GM21528 (cell line): ENCODE measurements around the gene FRAT2.
A peak's percentile ranks its signal among the peaks of the same experiment; 100 is the strongest.

Experiments
- ATAC-seq: cut with Tn5 transposase; IDR thresholded peaks from one replicate; pipeline ENCODE4 v1.9.1; 2021; ENCODE audit warnings: mild to moderate bottlenecking, moderate library complexity; ENCODE audit not compliant: unreplicated experiment, low FRiP score

Gene FRAT2, protein sequence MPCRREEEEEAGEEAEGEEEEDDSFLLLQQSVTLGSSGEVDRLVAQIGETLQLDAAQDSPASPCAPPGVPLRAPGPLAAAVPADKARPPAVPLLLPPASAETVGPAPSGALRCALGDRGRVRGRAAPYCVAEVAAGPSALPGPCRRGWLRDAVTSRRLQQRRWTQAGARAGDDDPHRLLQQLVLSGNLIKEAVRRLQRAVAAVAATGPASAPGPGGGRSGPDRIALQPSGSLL

DNA sequence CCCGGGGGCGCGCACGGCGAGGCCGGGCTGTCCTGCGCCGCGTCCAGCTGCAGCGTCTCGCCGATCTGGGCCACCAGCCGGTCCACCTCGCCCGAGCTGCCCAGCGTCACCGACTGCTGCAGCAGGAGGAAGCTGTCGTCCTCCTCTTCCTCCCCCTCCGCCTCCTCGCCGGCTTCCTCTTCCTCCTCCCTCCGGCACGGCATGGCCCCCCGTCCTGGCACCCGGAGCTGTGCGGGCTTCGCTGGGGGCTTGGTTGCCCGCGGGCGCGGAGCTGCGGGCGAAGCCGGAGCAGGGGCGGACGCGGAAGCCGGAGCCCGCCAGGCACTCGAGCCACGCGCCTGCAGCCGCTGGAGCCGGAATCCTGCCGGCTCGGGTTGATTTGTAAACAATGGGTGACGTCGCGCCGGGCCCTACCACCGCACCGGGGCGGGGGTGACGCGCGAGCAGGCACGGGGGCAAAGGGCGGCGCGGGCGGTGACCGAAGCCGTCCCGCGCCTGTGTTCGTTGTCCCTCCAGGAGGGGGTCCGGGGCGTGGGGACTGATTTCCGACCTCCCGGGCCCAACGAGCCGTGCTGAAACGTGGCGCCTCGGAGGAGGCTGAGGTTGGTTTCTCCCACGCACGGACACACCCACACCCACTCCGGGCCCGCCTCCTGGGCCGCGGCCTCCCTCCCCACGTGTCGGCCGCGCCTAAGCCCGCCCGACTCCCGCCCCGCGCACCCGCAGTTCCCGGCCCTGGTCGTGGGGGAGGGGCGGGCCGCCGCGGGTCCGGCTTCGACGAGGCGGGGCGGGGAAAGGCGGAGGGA lies at the start of gene FRAT2:
Gene FRAT2 (minus strand): TSS at position 360 of the 806 bp plus-strand sequence. CDS start 157 bp downstream, at position 203.
- ATAC-seq = peak; percentile 84

DNA sequence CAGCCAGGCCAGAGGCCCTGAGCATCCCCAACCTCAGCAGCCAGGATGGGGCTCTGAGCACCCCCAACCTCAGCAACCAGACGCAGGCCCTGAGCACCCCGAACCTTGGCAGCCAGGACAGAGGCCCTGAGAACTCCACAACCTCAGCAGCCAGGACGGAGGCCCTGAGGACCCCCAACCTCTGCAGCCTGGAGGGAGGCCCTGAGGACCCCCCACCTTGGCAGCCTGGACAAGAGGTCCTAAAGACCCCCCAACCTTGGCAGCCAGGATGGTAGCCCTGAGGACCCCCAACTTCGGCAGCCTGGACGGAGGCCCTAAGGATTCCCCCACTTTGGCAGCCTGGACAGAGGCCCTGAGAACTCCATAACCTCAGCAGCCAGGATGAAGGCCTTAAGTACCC lies 49.6 kb upstream of the FRAT2 start:
- no peak for ATAC-seq

DNA sequence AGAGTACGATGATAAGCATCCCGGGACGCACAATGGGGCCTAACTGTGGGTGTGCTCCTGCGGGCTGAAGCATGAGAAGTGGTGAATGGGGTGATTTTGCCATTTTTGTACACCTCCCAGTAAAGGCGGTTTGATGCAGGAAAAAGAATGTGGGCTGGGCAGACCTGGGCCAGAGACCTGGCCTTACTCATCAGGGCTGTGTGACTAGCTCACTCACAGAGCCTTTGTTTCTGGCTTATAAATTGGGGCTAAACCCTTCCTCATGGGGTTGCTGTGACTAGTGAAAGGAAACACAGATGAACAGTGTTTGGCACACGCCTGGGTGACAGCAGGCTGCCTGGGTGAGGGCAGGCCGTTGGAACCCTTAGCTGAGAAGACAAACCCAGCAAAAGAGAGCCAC lies 48.6 kb upstream of the FRAT2 start:
- no peak for ATAC-seq

GRCh38 chr10:97381626-97382025 lies 47.1 kb upstream of the FRAT2 start:
- ATAC-seq = no peak

- ATAC-seq = no peak
Observed at GRCh38 chr10:97380516-97380915, 46.0 kb upstream of the FRAT2 start.

DNA sequence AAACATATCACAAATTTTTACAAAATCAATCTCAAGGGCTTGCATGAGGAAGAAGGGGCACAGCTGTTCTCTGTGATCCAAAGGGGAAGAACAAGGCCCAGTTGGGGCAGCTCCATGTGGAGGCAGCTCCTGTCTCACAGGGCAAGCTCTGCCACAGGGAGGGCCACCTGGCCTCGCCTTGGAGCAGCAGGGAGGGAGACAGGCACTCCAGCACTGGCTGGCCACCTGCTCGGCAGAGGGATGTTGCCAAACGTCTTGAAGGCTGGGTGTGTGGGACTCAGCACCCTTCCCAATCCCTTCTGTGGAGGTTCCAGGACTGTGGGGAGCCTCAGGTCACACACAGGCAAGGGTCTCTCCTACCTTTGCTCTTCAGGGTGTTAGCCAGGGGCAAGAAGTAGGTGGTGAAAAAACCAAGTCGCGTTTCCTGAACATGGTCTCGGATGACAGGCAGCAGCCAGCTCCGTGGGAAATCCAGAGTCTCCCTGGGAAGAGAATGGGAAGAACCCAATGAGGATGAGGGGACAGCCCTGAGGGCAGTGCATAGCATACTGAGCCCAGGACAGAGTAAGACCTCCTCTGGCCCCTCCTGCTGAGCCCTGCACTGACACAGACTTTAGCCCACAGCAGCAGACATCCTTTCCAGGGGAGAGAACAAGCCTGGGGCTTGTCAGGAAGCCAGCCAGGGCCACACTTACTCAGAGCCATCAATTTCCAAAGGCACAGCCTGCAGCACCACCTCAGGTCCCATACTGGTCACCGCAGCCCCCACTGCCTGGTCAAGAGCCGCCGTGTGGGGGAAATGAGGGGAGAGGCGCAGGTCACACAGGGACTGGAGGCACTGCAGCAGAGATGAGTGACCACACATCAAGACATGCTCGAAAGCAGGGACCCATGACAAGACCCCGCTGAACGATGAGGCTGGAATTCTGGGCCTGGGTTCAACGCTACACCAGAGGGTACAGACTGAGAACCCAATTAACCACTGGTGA lies 44.7 kb upstream of the FRAT2 start:
- no peak for ATAC-seq

DNA sequence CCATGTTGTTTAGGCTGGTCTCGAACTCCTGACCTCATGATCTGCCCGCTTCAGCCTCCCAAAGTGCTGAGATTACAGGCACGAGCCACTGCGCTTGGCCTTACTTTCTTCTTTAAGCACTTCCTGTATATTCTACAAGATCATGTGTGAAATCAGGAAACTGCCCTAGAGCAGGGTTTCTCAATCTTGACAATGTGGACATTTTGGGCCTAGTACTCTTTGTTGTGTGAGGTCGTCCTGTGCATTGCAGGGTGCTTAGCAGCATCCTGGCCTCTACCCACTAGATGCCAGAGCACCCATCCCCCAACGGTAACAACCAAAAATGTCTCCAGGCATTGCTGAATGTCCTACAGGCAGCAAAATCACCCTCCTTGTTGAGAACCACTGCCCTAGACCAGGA lies 41.9 kb upstream of the FRAT2 start:
- no peak for ATAC-seq

- ATAC-seq = no peak
Observed at GRCh38 chr10:97373456-97373855, 38.9 kb upstream of the FRAT2 start.

GRCh38 chr10:97372233-97372875 lies 37.8 kb upstream of the FRAT2 start:
- no peak for ATAC-seq

DNA sequence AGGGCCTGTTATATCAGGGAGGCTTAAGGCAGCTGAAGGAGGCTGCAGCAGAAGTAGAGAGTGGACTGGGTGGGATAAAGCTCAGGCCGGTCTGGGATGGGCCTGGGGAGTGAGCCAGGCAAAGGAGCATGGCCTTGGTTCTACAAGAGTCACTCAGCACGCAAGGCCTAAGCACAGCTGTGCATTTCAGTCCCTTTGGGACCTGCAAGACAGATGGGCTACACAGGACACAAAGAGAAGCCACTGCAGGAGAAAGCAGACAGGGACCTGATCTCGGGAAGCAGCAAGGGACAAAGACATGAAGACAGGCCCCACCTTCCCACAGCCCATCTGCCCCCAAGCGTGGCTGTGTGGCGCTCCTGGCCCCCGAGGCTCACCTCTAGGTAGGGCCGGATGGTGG lies 37.2 kb upstream of the FRAT2 start:
- ATAC-seq = no peak

GRCh38 chr10:97367126-97367649 lies 32.7 kb upstream of the FRAT2 start:
- no peak for ATAC-seq

GRCh38 chr10:97366572-97366971 lies 32.0 kb upstream of the FRAT2 start:
- ATAC-seq = no peak

DNA sequence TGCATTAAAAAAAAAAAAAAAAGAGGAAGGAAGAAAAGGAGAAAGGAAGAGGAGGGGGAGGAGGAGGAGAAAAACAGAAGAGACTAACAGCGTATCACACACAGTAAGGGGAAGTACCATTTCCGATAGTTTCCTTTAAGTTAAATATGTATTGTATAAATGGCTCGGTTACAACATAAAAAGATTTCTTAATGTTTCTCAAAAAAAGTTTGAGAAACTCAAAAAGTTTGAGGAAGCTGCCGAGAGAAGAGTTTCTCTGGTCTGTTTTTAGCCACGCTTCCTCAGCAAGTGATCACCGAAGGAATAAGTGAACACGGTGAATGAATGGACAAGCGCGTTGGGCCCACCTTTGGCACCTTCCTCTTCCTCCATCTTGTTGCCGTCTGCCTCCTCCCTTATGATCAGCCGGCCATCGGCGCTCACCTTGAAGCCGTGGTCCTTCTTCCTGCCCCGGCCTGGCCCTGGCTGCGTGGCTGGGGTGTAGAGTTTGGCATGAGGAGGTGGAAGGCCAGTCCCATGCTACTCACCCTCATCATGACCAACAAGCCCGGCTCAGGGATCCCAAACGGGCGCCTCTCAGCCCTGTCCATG lies 31.3 kb upstream of the FRAT2 start:
- ATAC-seq = no peak

DNA sequence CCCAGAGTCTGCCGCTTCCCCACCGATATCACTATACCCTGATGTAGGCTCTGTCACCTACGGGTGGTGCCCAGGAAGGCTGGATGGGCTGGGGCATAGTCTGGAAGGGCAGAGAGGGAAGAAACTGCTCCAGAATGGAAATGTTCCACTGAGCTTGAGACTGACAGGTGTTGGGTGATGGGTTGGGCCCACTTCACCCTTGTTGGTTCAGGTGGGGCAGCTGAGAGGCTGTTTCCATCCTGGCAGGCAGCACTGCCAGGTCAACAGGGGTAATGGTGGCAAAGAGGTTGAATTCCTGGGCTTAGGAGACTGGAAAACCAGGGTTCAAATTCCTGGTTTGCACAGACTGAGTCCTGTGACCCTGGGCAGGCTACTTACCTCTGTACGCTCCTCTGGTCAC lies 28.5 kb upstream of the FRAT2 start:
- no peak for ATAC-seq

- no peak for ATAC-seq
Observed at GRCh38 chr10:97362310-97363033, 27.9 kb upstream of the FRAT2 start.

- no peak for ATAC-seq
Observed at GRCh38 chr10:97361537-97361901, 27.0 kb upstream of the FRAT2 start.

DNA sequence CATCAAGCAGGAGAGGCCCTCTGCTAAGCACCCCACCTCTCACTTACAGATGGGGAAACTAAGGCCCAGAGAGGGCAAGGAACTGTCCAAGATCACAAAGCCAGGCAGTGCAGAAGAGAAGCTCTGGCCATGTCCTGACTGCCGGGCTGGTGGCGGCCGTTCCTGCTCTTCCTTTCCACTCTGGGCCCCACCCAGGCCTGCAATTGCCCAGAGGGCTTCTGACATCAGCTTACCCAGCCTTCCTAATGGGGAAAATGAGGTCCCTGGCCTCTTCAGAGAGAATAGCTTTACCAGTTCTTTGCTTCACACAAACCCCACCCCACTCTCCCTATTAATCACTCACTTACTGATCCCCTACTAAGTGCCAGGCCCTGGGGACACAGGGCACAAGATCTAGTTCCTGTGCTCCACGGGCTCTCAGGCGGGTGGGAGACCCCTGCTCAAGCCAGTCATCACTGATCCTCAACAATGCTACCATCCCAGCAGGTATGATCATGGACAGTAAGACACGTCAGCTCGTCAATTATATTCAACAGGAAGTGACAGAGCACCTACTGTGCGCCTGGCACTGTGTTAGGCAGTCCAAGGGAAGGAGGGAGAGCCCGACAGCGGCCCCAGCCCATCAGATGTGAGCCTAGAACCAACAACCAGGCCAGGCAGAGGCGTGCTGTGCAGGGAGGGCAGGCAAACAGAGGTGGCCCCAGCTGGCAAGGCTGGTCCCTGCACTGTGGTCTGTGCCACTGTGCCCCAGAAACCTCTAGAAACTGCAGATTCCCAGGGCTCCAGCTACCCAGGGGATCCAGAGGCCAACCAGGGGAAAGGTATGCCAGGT lies 26.4 kb upstream of the FRAT2 start:
- no peak for ATAC-seq

- no peak for ATAC-seq
Observed at GRCh38 chr10:97358781-97359180, 24.3 kb upstream of the FRAT2 start.
